NCI-H1417 (cell line): Measurements from ENCODE around the gene PI4KA.
"Not testable (repeated sequence)": the region's sequence is repeated elsewhere in the genome, so short reads cannot be mapped to it uniquely, and the experiment has no call there.

Experiments
- DNase-seq, 3 experiments: peaks; one replicate each; lab custom pipeline; 2025; lab: John Stamatoyannopoulos, UW

The PI4KA gene

GRCh38 chr22:20749453-20749852 is 109.2 kb downstream of the PI4KA start:
- no peak for DNase-seq

- DNase-seq = no peak
Measured at GRCh38 chr22:20748731-20749428, 109.7 kb downstream of the PI4KA start.

GRCh38 chr22:20748082-20748481 is 110.5 kb downstream of the PI4KA start:
- DNase-seq = no peak

- DNase-seq = no peak
Measured at GRCh38 chr22:20747223-20747622, 111.4 kb downstream of the PI4KA start.

- no peak for DNase-seq
Measured at GRCh38 chr22:20746431-20747189, 112.0 kb downstream of the PI4KA start.

- no peak for DNase-seq
Measured at GRCh38 chr22:20745119-20745518, 113.5 kb downstream of the PI4KA start.

GRCh38 chr22:20744456-20744855 is 114.2 kb downstream of the PI4KA start:
- no peak for DNase-seq

GRCh38 chr22:20742764-20743163 is 115.8 kb downstream of the PI4KA start:
- DNase-seq = no peak

- peak in 2 of 3 experiments; percentile 8 to 54 for DNase-seq
Measured at GRCh38 chr22:20741634-20742581, 116.7 kb downstream of the PI4KA start.

GRCh38 chr22:20741008-20741633 is 117.5 kb downstream of the PI4KA start:
- DNase-seq = no peak

GRCh38 chr22:20740222-20740951 is 118.2 kb downstream of the PI4KA start:
- DNase-seq = no peak

GRCh38 chr22:20738394-20739089 is 120.1 kb downstream of the PI4KA start:
- DNase-seq = no peak

- not testable (repeated sequence) for DNase-seq
Measured at GRCh38 chr22:20736891-20737290, 121.7 kb downstream of the PI4KA start.

GRCh38 chr22:20735356-20736162 is 123.1 kb downstream of the PI4KA start:
- DNase-seq = not testable (repeated sequence)

GRCh38 chr22:20732431-20732830 is 126.2 kb downstream of the PI4KA start:
- DNase-seq = not testable (repeated sequence)

- no peak for DNase-seq
Measured at GRCh38 chr22:20729194-20729593, 129.4 kb downstream of the PI4KA start.

GRCh38 chr22:20728523-20729190 is 130.0 kb downstream of the PI4KA start:
- DNase-seq = no peak

- no peak for DNase-seq
Measured at GRCh38 chr22:20727118-20728015, 131.2 kb downstream of the PI4KA start.
